NCI-H146 treated with DMSO at 0.1 percent for 48 hours (cell line): Measurements from ENCODE around the gene ACTC1.

ENCODE experiments used
- DNase-seq: peaks from one replicate; lab custom pipeline; 2025; ENCODE audit not compliant: unreplicated experiment; lab: John Stamatoyannopoulos, UW

Gene ACTC1

GRCh38 chr15:34759992-34760391 lies 35.4 kb downstream of the ACTC1 start:
- DNase-seq = no peak

DNA sequence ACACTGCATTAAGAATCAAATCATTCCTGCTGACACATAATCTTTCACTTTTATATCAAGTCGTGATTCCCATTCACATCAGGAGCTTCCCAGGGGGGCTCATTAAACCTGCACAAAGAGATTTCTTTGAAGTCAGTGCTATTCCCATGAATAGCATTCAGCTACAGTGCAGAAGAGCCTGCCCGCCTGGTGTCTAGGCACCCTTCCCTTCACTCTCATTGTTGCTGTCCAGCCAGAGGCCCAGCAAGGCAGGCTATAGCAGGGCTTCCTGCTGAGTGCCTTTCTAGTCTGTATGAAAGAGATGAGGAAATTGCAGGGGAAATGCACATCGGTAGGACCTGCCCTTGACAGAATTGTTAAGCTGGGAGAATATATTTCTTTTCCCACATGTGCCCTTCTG lies 36.0 kb downstream of the ACTC1 start:
- DNase-seq = no peak

DNA sequence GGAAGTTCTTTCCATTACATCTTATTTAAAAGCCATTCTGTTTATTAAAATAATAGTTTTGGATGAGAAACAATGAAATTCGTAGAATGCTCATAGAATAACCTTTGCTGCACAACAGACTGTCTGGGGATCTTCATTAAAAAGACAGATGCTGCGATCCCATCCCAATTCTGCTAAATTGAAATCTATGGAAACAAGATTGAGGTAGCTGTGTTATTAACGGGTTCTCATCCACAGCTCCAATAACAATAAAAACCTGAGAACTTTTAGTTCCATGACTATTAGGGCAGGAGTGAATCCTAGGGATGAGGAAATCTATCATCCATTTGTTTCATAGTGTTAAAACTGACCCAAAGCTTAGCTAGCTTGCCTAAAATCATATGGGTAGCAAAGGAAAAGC lies 38.1 kb downstream of the ACTC1 start:
- no peak for DNase-seq

DNA sequence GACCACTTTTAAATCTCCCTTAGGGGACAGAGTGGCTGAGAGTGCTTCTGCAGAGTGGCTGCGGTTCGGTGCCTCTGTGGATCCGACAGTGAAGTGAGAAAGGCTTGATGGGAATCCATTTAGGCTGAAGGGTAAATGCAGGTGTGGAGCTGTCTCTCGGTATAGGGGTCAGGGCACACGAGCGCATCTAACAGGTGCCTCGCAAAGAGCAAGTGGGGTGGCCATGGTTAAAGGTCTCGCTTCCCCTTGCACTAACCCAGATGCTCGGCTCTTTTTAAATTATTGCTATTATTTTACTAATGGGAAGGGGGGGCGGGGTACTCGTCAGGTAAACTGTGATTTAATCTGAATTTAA lies 40.0 kb downstream of the ACTC1 start:
- DNase-seq = no peak

GRCh38 chr15:34754674-34755418 lies 40.5 kb downstream of the ACTC1 start, which contains the start of gene GJD2:
GJD2 (minus strand) TSS chr15:34754998; CDS start chr15:34754488, 510 bp downstream.
- DNase-seq = no peak

GRCh38 chr15:34754171-34754601 lies 41.2 kb downstream of the ACTC1 start:
- DNase-seq = no peak

- DNase-seq = no peak
Measured at GRCh38 chr15:34753236-34753894, 42.0 kb downstream of the ACTC1 start.

DNA sequence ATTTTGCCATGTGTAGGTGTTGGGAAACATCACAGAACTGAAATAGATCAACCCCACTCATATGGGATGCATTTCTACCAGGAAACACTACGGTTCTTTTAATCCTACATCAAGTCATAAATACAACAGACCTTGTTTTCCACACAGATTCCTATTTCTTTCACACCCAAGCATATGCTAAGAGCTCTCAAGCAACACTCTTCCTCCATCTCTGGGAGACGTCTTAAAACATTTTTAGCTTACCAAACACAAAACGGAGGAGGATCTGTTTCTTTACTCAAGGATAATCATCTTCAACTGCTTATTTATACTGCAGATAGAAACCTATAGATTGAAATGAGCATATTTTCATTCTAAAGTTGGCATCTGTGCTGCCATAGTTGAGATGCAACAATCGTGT lies 45.7 kb downstream of the ACTC1 start:
- DNase-seq = no peak
